ENCODE data around the gene ZNF487.
"Not testable (repeated sequence)": the region's sequence is repeated elsewhere in the genome, so short reads cannot be mapped to it uniquely, and the experiment has no call there.

Gene ZNF487

GRCh38 chr10:43444897-43445466, 8.1 kb downstream of the ZNF487 start:
- peak; percentile 15 for DNase-seq (ENCODE audit: low read depth)
- H3K4me3 ChIP-seq (ENCODE audit: low read length), result no peak overlapping the region
- no peak for TF ChIP-seq CTCF (conservative IDR thresholded peaks at IDR 0.05; ENCODE audit: low read depth, low read length)

- H3K4me3 ChIP-seq (ENCODE audit: low read length); DNase-seq (ENCODE audit: low read depth): not testable (repeated sequence)
Measured at GRCh38 chr10:43446219-43447017, 9.5 kb downstream of the ZNF487 start.

GRCh38 chr10:43448742-43449141, 11.8 kb downstream of the ZNF487 start:
- DNase-seq (ENCODE audit: low read depth), result no peak

GRCh38 chr10:43452356-43452914, 15.5 kb downstream of the ZNF487 start:
- no peak for DNase-seq (ENCODE audit: low read depth)
- H3K4me3 ChIP-seq (ENCODE audit: low read length), result no peak overlapping the region

More at GRCh38 chr10:43448742-43449141, 11.8 kb downstream of the ZNF487 start:
- no peak for TF ChIP-seq CTCF (conservative IDR thresholded peaks at IDR 0.05; ENCODE audit: low read depth, low read length)
- H3K4me3 ChIP-seq (ENCODE audit: low read length), result no peak overlapping the region

GRCh38 chr10:43453266-43453831, 16.4 kb downstream of the ZNF487 start:
- H3K4me3 ChIP-seq (ENCODE audit: low read length), result no peak overlapping the region
- no peak for DNase-seq (ENCODE audit: low read depth)
- TF ChIP-seq CTCF (conservative IDR thresholded peaks at IDR 0.05; ENCODE audit: low read depth, low read length), result no peak

More at GRCh38 chr10:43452356-43452914, 15.5 kb downstream of the ZNF487 start:
- no peak for TF ChIP-seq CTCF (conservative IDR thresholded peaks at IDR 0.05; ENCODE audit: low read depth, low read length)

GRCh38 chr10:43454025-43454424, 17.1 kb downstream of the ZNF487 start:
- DNase-seq (ENCODE audit: low read depth); H3K4me3 ChIP-seq (ENCODE audit: low read length): not testable (repeated sequence)

GRCh38 chr10:43456561-43456960, 19.6 kb downstream of the ZNF487 start:
- H3K4me3 ChIP-seq (ENCODE audit: low read length), result not testable (repeated sequence)

GRCh38 chr10:43458227-43458626, 21.3 kb downstream of the ZNF487 start:
- no peak for DNase-seq (ENCODE audit: low read depth)
- no peak overlapping the region for H3K4me3 ChIP-seq (ENCODE audit: low read length)
- no peak for TF ChIP-seq CTCF (conservative IDR thresholded peaks at IDR 0.05; ENCODE audit: low read depth, low read length)

More at GRCh38 chr10:43456561-43456960, 19.6 kb downstream of the ZNF487 start:
- not testable (repeated sequence) for DNase-seq (ENCODE audit: low read depth)

Data from retinal pigment epithelial cell (primary cell).